Osteoblast (primary cell): ENCODE data around the gene PCA3. TPM values are rescaled to one million over a fixed set of nuclear protein-coding genes. Genes with fewer than 3 reads are reported as not detected.
"Not testable (repeated sequence)": the region's sequence is repeated elsewhere in the genome, so short reads cannot be mapped to it uniquely, and the experiment has no call there.

ENCODE experiments used
- DNase-seq: peaks from one replicate; pipeline ENCODE4 v3.0.0; 2011; ENCODE audit warnings: low spot score, mixed read lengths; ENCODE audit not compliant: insufficient read length; ENCODE audit errors: missing footprints
- H2AFZ ChIP-seq: 2 replicates; pipeline ENCODE4 v1.6.0; 2011; ENCODE audit warnings: mild to moderate bottlenecking, low read length
- H3K27ac ChIP-seq: 2 replicates; pipeline ENCODE4 v1.5.1; 2011; ENCODE audit warnings: mild to moderate bottlenecking, low read depth, low read length, moderate library complexity
- H3K27me3 ChIP-seq: 2 replicates; pipeline ENCODE4 v1.6.0; 2012; ENCODE audit warnings: mild to moderate bottlenecking, control low read depth, inconsistent platforms, low read length, moderate library complexity; ENCODE audit not compliant: insufficient read depth
- H3K36me3 ChIP-seq: 2 replicates; pipeline ENCODE4 v1.5.1; 2011; ENCODE audit warnings: mild to moderate bottlenecking, low read length, control low read depth, moderate library complexity; ENCODE audit not compliant: insufficient read depth
- H3K4me1 ChIP-seq: 2 replicates; pipeline ENCODE4 v1.5.1; 2011; ENCODE audit warnings: mild to moderate bottlenecking, low read length, control low read depth, moderate library complexity; ENCODE audit not compliant: insufficient read depth
- H3K4me2 ChIP-seq: 2 replicates; pipeline ENCODE4 v1.6.0; 2011; ENCODE audit warnings: mild to moderate bottlenecking, low read length; ENCODE audit not compliant: insufficient read depth
- H3K4me3 ChIP-seq: fragments of 200-600 bp; sonication (generic); 3 replicates; pipeline ENCODE4 v1.5.1; 2012; ENCODE audit warnings: mild to moderate bottlenecking, low read length, inconsistent platforms; ENCODE audit not compliant: insufficient read depth
- H3K79me2 ChIP-seq: 2 replicates; pipeline ENCODE4 v1.6.0; 2012; ENCODE audit warnings: mild to moderate bottlenecking, low read length, control low read depth, inconsistent platforms; ENCODE audit not compliant: insufficient read depth
- H3K9me3 ChIP-seq: 2 replicates; pipeline ENCODE4 v1.5.1; 2011; ENCODE audit warnings: low read depth, low read length, control low read depth
- H4K20me1 ChIP-seq: 2 replicates; pipeline ENCODE4 v1.6.0; 2012; ENCODE audit warnings: mild to moderate bottlenecking, low read length, control low read depth; ENCODE audit not compliant: insufficient read depth
- total RNA-seq: library from RNA; depleted of rRNA; stranded (reverse); fragments of >200 nt; gene quantifications from 2 replicates; pipeline ENCODE4 v1.2.3, GENCODE V29; 2012
- TF ChIP-seq, protein P1 (sequence below): IDR thresholded peaks from 2 replicates; pipeline ENCODE4 v1.5.1; 2011; ENCODE audit warnings: mild to moderate bottlenecking, low read depth, low read length, moderate library complexity; ENCODE audit errors: extremely low read depth

Gene PCA3
- total RNA-seq, 1 donor, result 0.36 TPM

DNA sequence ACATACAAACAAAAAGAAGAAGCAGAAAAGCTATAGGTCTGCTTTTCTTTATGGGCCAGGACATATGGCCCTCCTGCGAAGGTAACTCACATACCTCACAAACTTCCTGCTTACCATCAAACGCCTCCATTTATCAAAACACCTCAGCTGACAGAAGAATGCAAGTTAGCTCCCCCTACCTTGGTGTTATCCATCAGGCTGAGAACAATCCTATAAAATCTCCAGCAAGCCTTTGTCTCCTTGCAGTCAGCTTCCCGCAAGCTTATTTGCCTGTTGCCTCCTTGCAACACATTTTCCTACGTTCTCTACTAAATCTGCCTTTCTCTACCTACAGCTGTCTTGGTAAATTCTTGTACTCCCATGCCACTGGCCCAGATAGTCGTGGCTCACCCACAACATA lies 22.7 kb upstream of the PCA3 start:
- Histone ChIP-seq H2AFZ (no peak overlapping the region), H3K4me1 (no peaks in the 10 kb centered on the region), H3K4me2 (no peak overlapping the region), H3K27me3 (peaks cover 12% of the 10 kb centered on the region), H3K27ac (no peak overlapping the region), H3K4me3 (no peak overlapping the region), H3K79me2 (no peaks in the 10 kb centered on the region), H3K36me3 (no peaks in the 10 kb centered on the region), H3K9me3 (no peaks in the 10 kb centered on the region), H4K20me1 (no peaks in the 10 kb centered on the region)
- TF ChIP-seq, protein P1, sequence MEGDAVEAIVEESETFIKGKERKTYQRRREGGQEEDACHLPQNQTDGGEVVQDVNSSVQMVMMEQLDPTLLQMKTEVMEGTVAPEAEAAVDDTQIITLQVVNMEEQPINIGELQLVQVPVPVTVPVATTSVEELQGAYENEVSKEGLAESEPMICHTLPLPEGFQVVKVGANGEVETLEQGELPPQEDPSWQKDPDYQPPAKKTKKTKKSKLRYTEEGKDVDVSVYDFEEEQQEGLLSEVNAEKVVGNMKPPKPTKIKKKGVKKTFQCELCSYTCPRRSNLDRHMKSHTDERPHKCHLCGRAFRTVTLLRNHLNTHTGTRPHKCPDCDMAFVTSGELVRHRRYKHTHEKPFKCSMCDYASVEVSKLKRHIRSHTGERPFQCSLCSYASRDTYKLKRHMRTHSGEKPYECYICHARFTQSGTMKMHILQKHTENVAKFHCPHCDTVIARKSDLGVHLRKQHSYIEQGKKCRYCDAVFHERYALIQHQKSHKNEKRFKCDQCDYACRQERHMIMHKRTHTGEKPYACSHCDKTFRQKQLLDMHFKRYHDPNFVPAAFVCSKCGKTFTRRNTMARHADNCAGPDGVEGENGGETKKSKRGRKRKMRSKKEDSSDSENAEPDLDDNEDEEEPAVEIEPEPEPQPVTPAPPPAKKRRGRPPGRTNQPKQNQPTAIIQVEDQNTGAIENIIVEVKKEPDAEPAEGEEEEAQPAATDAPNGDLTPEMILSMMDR, result no peak
- no peak for DNase-seq

DNA sequence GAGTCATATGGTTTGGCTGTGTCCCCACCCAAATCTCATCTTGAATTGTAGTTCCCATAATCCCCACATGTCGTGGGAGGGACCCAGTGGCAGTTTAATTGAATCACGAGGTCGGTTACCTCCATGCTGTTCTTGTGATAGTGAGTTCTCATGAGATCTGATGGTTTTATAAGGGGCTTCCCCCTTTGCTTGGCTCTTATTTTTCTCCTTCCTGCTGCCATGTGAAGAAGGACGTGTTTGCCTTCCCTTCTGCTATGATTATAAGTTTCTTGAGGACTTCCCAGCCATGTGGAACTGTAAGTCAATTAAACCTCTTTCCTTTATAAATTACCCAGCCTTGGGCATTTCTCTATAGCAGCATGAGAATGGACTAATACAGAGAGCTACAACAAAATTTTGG lies 21.3 kb upstream of the PCA3 start:
- H2AFZ ChIP-seq, H4K20me1 ChIP-seq, H3K4me3 ChIP-seq, DNase-seq, H3K4me2 ChIP-seq, H3K27ac ChIP-seq, H3K4me1 ChIP-seq, H3K36me3 ChIP-seq, H3K79me2 ChIP-seq, H3K27me3 ChIP-seq, H3K9me3 ChIP-seq: not testable (repeated sequence)

GRCh38 chr9:76743931-76744330 lies 20.3 kb upstream of the PCA3 start:
- Histone ChIP-seq H3K79me2 (no peaks in the 10 kb centered on the region), H3K27me3 (peaks cover 2% of the 10 kb centered on the region), H3K4me3 (no peak overlapping the region), H3K27ac (no peak overlapping the region), H4K20me1 (no peaks in the 10 kb centered on the region), H3K4me2 (no peak overlapping the region), H3K36me3 (no peaks in the 10 kb centered on the region), H3K4me1 (no peaks in the 10 kb centered on the region), H2AFZ (no peak overlapping the region), H3K9me3 (no peaks in the 10 kb centered on the region)
- TF ChIP-seq, protein P1, result no peak
- DNase-seq, result no peak

DNA sequence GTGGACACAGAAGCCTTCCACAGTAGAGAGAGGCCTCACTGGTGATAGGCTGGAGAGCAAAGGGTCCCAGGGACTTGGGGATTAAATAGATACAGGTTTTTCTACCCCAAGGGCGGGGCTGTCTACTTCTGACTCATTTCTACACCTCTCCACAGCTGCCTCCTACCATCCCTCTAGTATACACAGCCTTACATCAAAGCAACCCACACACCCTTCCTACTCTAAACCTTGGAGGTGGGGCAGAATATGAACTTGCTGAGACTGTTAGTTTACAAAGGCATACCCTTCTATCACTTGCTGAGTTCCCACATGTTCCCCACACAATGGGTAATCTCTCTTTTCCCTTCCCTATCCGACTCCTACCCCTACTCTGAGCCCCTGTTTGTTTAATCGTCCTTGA lies 19.9 kb upstream of the PCA3 start:
- Histone ChIP-seq H3K9me3 (no peaks in the 10 kb centered on the region), H4K20me1 (no peaks in the 10 kb centered on the region), H3K79me2 (no peaks in the 10 kb centered on the region), H2AFZ (no peak overlapping the region), H3K4me3 (no peak overlapping the region), H3K27ac (no peak overlapping the region), H3K27me3 (peaks cover 5% of the 10 kb centered on the region), H3K4me2 (no peak overlapping the region), H3K36me3 (no peaks in the 10 kb centered on the region), H3K4me1 (no peaks in the 10 kb centered on the region)
- DNase-seq, result no peak
- TF ChIP-seq, protein P1, result no peak
